Liver (tissue), 9 donors: ENCODE measurements around the gene LILRA6. TPM values are rescaled to one million over a fixed set of nuclear protein-coding genes. Genes with fewer than 3 reads are reported as not detected.

Experiments
- DNase-seq: peaks from one replicate; pipeline ENCODE4 v3.0.0-alpha.2; 2017; ENCODE audit warnings: low spot score
- H3K27ac ChIP-seq, 2 donors: one replicate each; pipeline ENCODE4 v1.7.0; 2013; ENCODE audit warnings: inconsistent platforms in 2 of 2, low read length in 2 of 2, control low read depth in 1 of 2, low read depth in 1 of 2, mild to moderate bottlenecking in 1 of 2
- H3K27me3 ChIP-seq, 4 donors: one replicate each; pipeline versions ENCODE4 v1.6.1 to v1.7.0; 2013; ENCODE audit warnings: low read length in 3 of 4, inconsistent platforms in 1 of 4, mild to moderate bottlenecking in 1 of 4, moderate library complexity in 1 of 4; ENCODE audit not compliant: control insufficient read depth in 4 of 4, insufficient read depth in 4 of 4
- H3K36me3 ChIP-seq, 4 donors: one replicate each; pipeline versions ENCODE4 v1.6.1 to v1.7.0; 2013; ENCODE audit warnings: low read length in 3 of 4, mild to moderate bottlenecking in 3 of 4, low read depth in 1 of 4, moderate library complexity in 1 of 4; ENCODE audit not compliant: control insufficient read depth in 4 of 4, insufficient read depth in 3 of 4
- H3K4me1 ChIP-seq, 4 donors: one replicate each; pipeline versions ENCODE4 v1.6.1 to v1.7.0; 2013; ENCODE audit warnings: low read length in 3 of 4, mild to moderate bottlenecking in 3 of 4, moderate library complexity in 1 of 4; ENCODE audit not compliant: control insufficient read depth in 4 of 4, insufficient read depth in 4 of 4
- H3K4me3 ChIP-seq, 3 donors: one replicate each; pipeline versions ENCODE4 v1.6.1 to v1.7.0; 2013; ENCODE audit warnings: low read length in 3 of 3, control low read depth in 1 of 3, low read depth in 1 of 3, mild to moderate bottlenecking in 1 of 3
- H3K9ac ChIP-seq, 2 donors: one replicate each; pipeline ENCODE4 v1.7.0; 2013; ENCODE audit warnings: low read length in 2 of 2, mild to moderate bottlenecking in 2 of 2, moderate library complexity in 2 of 2, control low read depth in 1 of 2, low read depth in 1 of 2
- H3K9me3 ChIP-seq, 4 donors: one replicate each; pipeline versions ENCODE4 v1.6.1 to v1.7.0; 2013; ENCODE audit warnings: low read length in 3 of 4; ENCODE audit not compliant: control insufficient read depth in 4 of 4
- ATF3 ChIP-seq: IDR thresholded peaks from 2 replicates; pipeline ENCODE4 v1.6.1; 2016; ENCODE audit warnings: antibody characterized with exemption
- CTCF ChIP-seq: fragments of 150-350 bp; IDR thresholded peaks from 2 replicates; pipeline ENCODE4 v1.5.1; 2017; ENCODE audit warnings: improper control_type of control experiment, low read depth, low read length; ENCODE audit not compliant: missing input control
- EGR1 ChIP-seq, 2 donors: IDR thresholded peaks; 2 replicates each; pipeline ENCODE4 v1.6.1; 2016 to 2018; ENCODE audit warnings: antibody characterized with exemption in 2 of 2, low read depth in 2 of 2
- FOXA1 ChIP-seq: IDR thresholded peaks from 2 replicates; pipeline ENCODE4 v1.6.1; 2016; ENCODE audit warnings: antibody characterized with exemption
- FOXA2 ChIP-seq: IDR thresholded peaks from 2 replicates; pipeline ENCODE4 v1.6.1; 2016; ENCODE audit warnings: antibody characterized with exemption
- GABPA ChIP-seq, 2 donors: IDR thresholded peaks in 1 of 2; conservative IDR thresholded peaks in 1 of 2; 2 replicates each; pipeline ENCODE4 v1.6.1; 2016; ENCODE audit warnings: antibody characterized with exemption in 2 of 2, mild to moderate bottlenecking in 1 of 2, moderate library complexity in 1 of 2
- HNF4A ChIP-seq, 2 donors: conservative IDR thresholded peaks; 2 replicates each; pipeline ENCODE4 v1.6.1; 2016; ENCODE audit warnings: antibody characterized with exemption in 2 of 2, mild to moderate bottlenecking in 2 of 2
- HNF4G ChIP-seq: IDR thresholded peaks from 2 replicates; pipeline ENCODE4 v1.6.1; 2016; ENCODE audit warnings: antibody characterized with exemption
- JUND ChIP-seq, 2 donors: IDR thresholded peaks; 2 replicates each; pipeline ENCODE4 v1.6.1; 2016; ENCODE audit warnings: antibody characterized with exemption in 2 of 2
- MAX ChIP-seq: IDR thresholded peaks from 2 replicates; pipeline ENCODE4 v1.6.1; 2016; ENCODE audit warnings: antibody characterized with exemption
- NR2F2 ChIP-seq: IDR thresholded peaks from 2 replicates; pipeline ENCODE4 v1.6.1; 2016; ENCODE audit warnings: antibody characterized with exemption
- RAD21 ChIP-seq, 2 donors: IDR thresholded peaks; 2 replicates each; pipeline ENCODE4 v1.6.1; 2016; ENCODE audit warnings: antibody characterized with exemption in 2 of 2, mild to moderate bottlenecking in 2 of 2
- REST ChIP-seq: IDR thresholded peaks from 2 replicates; pipeline ENCODE4 v1.6.1; 2016; ENCODE audit warnings: antibody characterized with exemption, mild to moderate bottlenecking
- RXRA ChIP-seq, 2 donors: IDR thresholded peaks; 2 replicates each; pipeline ENCODE4 v1.6.1; 2017 to 2018; ENCODE audit warnings: antibody characterized with exemption in 2 of 2, mild to moderate bottlenecking in 1 of 2
- SP1 ChIP-seq: IDR thresholded peaks from 2 replicates; pipeline ENCODE4 v1.6.1; 2018; ENCODE audit warnings: antibody characterized with exemption, mild to moderate bottlenecking
- TAF1 ChIP-seq: conservative IDR thresholded peaks from 2 replicates; pipeline ENCODE4 v1.6.1; 2016; ENCODE audit warnings: antibody characterized with exemption, mild to moderate bottlenecking
- YY1 ChIP-seq: IDR thresholded peaks from 2 replicates; pipeline ENCODE4 v1.6.1; 2016; ENCODE audit warnings: antibody characterized with exemption, mild to moderate bottlenecking
- WGBS: extraction: QIAGEN DNeasy Blood & Tissue Kit; methylation state at CpG from one replicate; pipeline ENCODE4 v1.1.7; 2013; 5-methylcytosine and 5-hydroxymethylcytosine counted together
- polyA plus RNA-seq, 2 donors: library from polyadenylated mRNA; stranded (reverse) in 1 of 2; unstranded in 1 of 2; fragments of 200-250 nt in 1 of 2; fragments of >200 nt in 1 of 2; fragmentation: Nextera tagmentation in 1 of 2; extraction: Ambion mirVana in 1 of 2; gene quantifications; one replicate each; pipeline versions ENCODE4 v1.2.1 to v1.2.3, GENCODE V29; 2013 to 2015
- total RNA-seq, 2 donors: library from RNA; depleted of rRNA; stranded (reverse); fragments of >200 nt; gene quantifications; one replicate each; pipeline ENCODE4 v1.2.3, GENCODE V29; 2014
- donor health status: healthy.
- donor health status: healthy.
- donor health status: healthy.
- donor health status: healthy.
- donor health status: healthy.

LILRA6 gene
- total and polyA plus RNA-seq, 4 donors: 1.0 to 2.8 (median 1.7) TPM

GRCh38 chr19:54262066-54262465 lies 19.5 kb upstream of the LILRA6 start:
- TF ChIP-seq RAD21 (IDR thresholded peaks at IDR 0.05) (no peak), SP1 (no peak), MAX (no peak), EGR1 (IDR thresholded peaks at IDR 0.05; ENCODE audit: low read depth in 2 of 2) (no peak), ATF3 (no peak), GABPA (IDR thresholded peaks at IDR 0.05 in 1 of 2, conservative IDR thresholded peaks at IDR 0.05 in 1 of 2) (no peak), TAF1 (no peak), HNF4G (no peak), HNF4A (conservative IDR thresholded peaks at IDR 0.05) (no peak), RXRA (IDR thresholded peaks at IDR 0.05) (no peak)
- no peaks in the 10 kb centered on the region for H3K36me3 ChIP-seq
- H3K27me3 ChIP-seq: peaks cover 0 to 2% (median 0%) of the 10 kb centered on the region in 4 donors
- H3K9ac ChIP-seq: no peak overlapping the region
- no peak overlapping the region for H3K4me3 ChIP-seq
- H3K9me3 ChIP-seq: no peaks in the 10 kb centered on the region
- no peak overlapping the region for H3K27ac ChIP-seq
- no peaks in the 10 kb centered on the region for H3K4me1 ChIP-seq
- no peak for DNase-seq
- 73% methylated on average over 11 of the region's 11 CpGs for WGBS

- 61% methylated on average over 9 of the region's 9 CpGs for WGBS
- Histone ChIP-seq H3K9me3 (no peaks in the 10 kb centered on the region), H3K36me3 (no peaks in the 10 kb centered on the region), H3K4me3 (no peak within 1 kb of the TSS), H3K9ac (no peak within 1 kb of the TSS), H3K4me1 (no peaks in the 10 kb centered on the region), H3K27me3 (no peaks in the 10 kb centered on the region), H3K27ac (no peak within 1 kb of the TSS)
- DNase-seq: no peak
- no peak for TF ChIP-seq NR2F2
Observed at GRCh38 chr19:54257116-54257480, 14.5 kb upstream of the LILRA6 start, which contains the start of gene LILRB5. TSS of gene LILRB5 (minus strand) at chr19:54257273. CDS start at chr19:54257193, 80 bp downstream.

- DNase-seq: no peak
- Histone ChIP-seq H3K9ac (no peak overlapping the region), H3K36me3 (no peaks in the 10 kb centered on the region), H3K9me3 (no peaks in the 10 kb centered on the region), H3K27me3 (no peaks in the 10 kb centered on the region), H3K4me3 (no peak overlapping the region), H3K4me1 (no peaks in the 10 kb centered on the region), H3K27ac (no peak overlapping the region)
- TF ChIP-seq REST: no peak
- no peak for TF ChIP-seq GABPA (IDR thresholded peaks at IDR 0.05 in 1 of 2, conservative IDR thresholded peaks at IDR 0.05 in 1 of 2)
- no peak for TF ChIP-seq HNF4G
- no peak for TF ChIP-seq YY1
- no peak for TF ChIP-seq FOXA2
- TF ChIP-seq SP1: no peak
- TF ChIP-seq FOXA1: no peak
- TF ChIP-seq CTCF: no peak
- TF ChIP-seq NR2F2: no peak
- TF ChIP-seq ATF3: no peak
- no peak for TF ChIP-seq JUND (IDR thresholded peaks at IDR 0.05)
- 62% methylated on average over 19 of the region's 19 CpGs for WGBS
Observed at GRCh38 chr19:54256250-54257115, 13.9 kb upstream of the LILRA6 start.
